NOMO-1 treated with dmso at 0.1 percent for 144 hours (cell line): ENCODE results near the gene KL.

Experiments used
- DNase-seq: peaks from one replicate; lab custom pipeline; 2025; ENCODE audit not compliant: unreplicated experiment; lab: John Stamatoyannopoulos, UW

The KL gene

GRCh38 chr13:33109271-33109697 is 93.1 kb downstream of the KL start:
- no peak for DNase-seq

GRCh38 chr13:33109801-33110200 is 93.6 kb downstream of the KL start:
- no peak for DNase-seq

GRCh38 chr13:33110386-33110712 is 94.1 kb downstream of the KL start:
- no peak for DNase-seq

GRCh38 chr13:33110713-33111413 is 94.6 kb downstream of the KL start:
- DNase-seq, result no peak

GRCh38 chr13:33111414-33112110 is 95.3 kb downstream of the KL start:
- no peak for DNase-seq

GRCh38 chr13:33112766-33113165 is 96.5 kb downstream of the KL start:
- DNase-seq, result no peak

GRCh38 chr13:33114146-33114545 is 97.9 kb downstream of the KL start:
- no peak for DNase-seq

- DNase-seq, result no peak
These were observed 99.1 kb downstream of the KL start for GRCh38 chr13:33115274-33115673.
